HCT116 (cell line): Measurements from ENCODE around the gene TPX2. TPM values are rescaled to one million over a fixed set of nuclear protein-coding genes. Genes with fewer than 3 reads are reported as not detected.

Experiments
- ATAC-seq: fragments of 200-7000 bp; cut with Tn5 transposase; 2 replicates; pipeline ENCODE4 v1.9.1; 2020; ENCODE audit warnings: mild to moderate bottlenecking, moderate library complexity
- BruUV-seq: library from RNA; stranded (reverse); fragments of 400-500 nt; replicated peaks from 2 replicates; lab custom pipeline; 2021; lab: Mats Ljungman, UMichigan
- CTCF ChIA-PET: fragments of 300-600 bp; sonication (Branson Sonifier 250); formaldehyde crosslinking; loops from one replicate; lab custom pipeline; 2021; ENCODE audit warnings: antibody characterized with exemption; lab: Charles Lee
- POLR2A ChIA-PET: fragments of 300-600, 350-600 bp; sonication (Branson Sonifier 250); formaldehyde crosslinking; loops from one replicate; lab custom pipeline; 2021; ENCODE audit warnings: antibody characterized with exemption; lab: Charles Lee
- RAD21 ChIA-PET, 2 experiments: fragments of 300-600 bp; sonication (Branson Sonifier 250); formaldehyde crosslinking; loops; one replicate each; lab custom pipeline; 2023; ENCODE audit warnings: low total read pairs in 2 of 2; ENCODE audit not compliant: uncharacterized antibody in 2 of 2, unreplicated experiment in 2 of 2, low non-redundant PET in 1 of 2; lab: Charles Lee
- DNase-seq: peaks from one replicate; pipeline ENCODE4 v3.0.0-alpha.2; 2010; ENCODE audit warnings: low read depth, low spot score
- H2AFZ ChIP-seq: fragments of 200-600 bp; shearing (Covaris generic), sonication (generic); 2 replicates; pipeline ENCODE4 v1.6.1; 2017; ENCODE audit warnings: low read depth, mixed run types, mixed read lengths, antibody characterized with exemption, low read length; ENCODE audit not compliant: poor library complexity, severe bottlenecking
- H3K27ac ChIP-seq: 2 replicates; pipeline ENCODE4 v1.5.1; 2012; ENCODE audit warnings: low read depth, low read length
- H3K27me3 ChIP-seq: fragments of 200-600 bp; sonication (generic); 2 replicates; pipeline ENCODE4 v1.6.1; 2016; ENCODE audit warnings: mixed run types, low read length, mixed read lengths; ENCODE audit not compliant: insufficient read depth
- H3K36me3 ChIP-seq, 2 experiments: fragments of 200-500 bp in 1 of 2; fragments of 200-600 bp in 1 of 2; sonication (Bioruptor generic) in 1 of 2; sonication (generic) in 1 of 2; 2 replicates each; pipeline versions ENCODE4 v1.5.1 to v1.6.1; 2014 to 2016; ENCODE audit warnings: low read length in 2 of 2, inconsistent platforms in 1 of 2, mixed read lengths in 1 of 2, mixed run types in 1 of 2; ENCODE audit not compliant: insufficient read depth in 2 of 2, control insufficient read depth in 1 of 2
- H3K4me1 ChIP-seq, 2 experiments: fragments of 200-600 bp in 1 of 2; sonication (generic) in 1 of 2; 2 replicates each; pipeline versions ENCODE4 v1.5.1 to v1.6.1; 2012 to 2017; ENCODE audit warnings: low read length in 2 of 2, inconsistent platforms in 1 of 2, mild to moderate bottlenecking in 1 of 2, mixed read lengths in 1 of 2, mixed run types in 1 of 2, moderate library complexity in 1 of 2; ENCODE audit not compliant: insufficient read depth in 2 of 2, control insufficient read depth in 1 of 2
- H3K4me2 ChIP-seq: fragments of 200-600 bp; sonication (generic); 2 replicates; pipeline ENCODE4 v1.6.1; 2017; ENCODE audit warnings: mixed run types, low read length, mixed read lengths
- H3K4me3 ChIP-seq, 2 experiments: fragments of 200-600 bp in 1 of 2; sonication (generic) in 1 of 2; replicated peaks in 1 of 2; 2 replicates each; pipeline ENCODE4 v1.5.1; 2011 to 2016; ENCODE audit warnings: low read length in 2 of 2, control low read depth in 1 of 2, low read depth in 1 of 2, mild to moderate bottlenecking in 1 of 2, mixed read lengths in 1 of 2, mixed run types in 1 of 2
- H3K79me2 ChIP-seq: fragments of 200-600 bp; sonication (generic); 2 replicates; pipeline ENCODE4 v1.6.1; 2017; ENCODE audit warnings: mild to moderate bottlenecking, mixed run types, low read length, moderate library complexity, mixed read lengths; ENCODE audit not compliant: insufficient read depth
- H3K9ac ChIP-seq: fragments of 200-600 bp; sonication (generic); 2 replicates; pipeline ENCODE4 v1.6.1; 2016; ENCODE audit warnings: low read length, mixed read lengths
- H3K9me2 ChIP-seq: fragments of 200-600 bp; sonication (generic), shearing (Covaris generic); 2 replicates; pipeline ENCODE4 v1.6.1; 2017; ENCODE audit warnings: mixed run types, mild to moderate bottlenecking, moderate library complexity; ENCODE audit not compliant: insufficient read depth
- H3K9me3 ChIP-seq, 2 experiments: fragments of 200-500 bp in 1 of 2; fragments of 200-600 bp in 1 of 2; sonication (Bioruptor generic) in 1 of 2; sonication (generic) in 1 of 2; 2 replicates each; pipeline ENCODE4 v1.6.1; 2014 to 2017; ENCODE audit warnings: low read length in 2 of 2, mixed read lengths in 2 of 2, inconsistent platforms in 1 of 2, low read depth in 1 of 2, mild to moderate bottlenecking in 1 of 2, mixed run types in 1 of 2, moderate library complexity in 1 of 2; ENCODE audit not compliant: control insufficient read depth in 1 of 2, insufficient read depth in 1 of 2
- H4K20me1 ChIP-seq: fragments of 200-600 bp; sonication (generic), shearing (Covaris generic); 2 replicates; pipeline ENCODE4 v1.6.1; 2017; ENCODE audit warnings: mixed run types, mild to moderate bottlenecking, moderate library complexity; ENCODE audit not compliant: insufficient read depth
- ATF3 ChIP-seq: IDR thresholded peaks from 2 replicates; pipeline ENCODE4 v1.6.1; 2012
- CEBPB ChIP-seq: IDR thresholded peaks from 2 replicates; pipeline ENCODE4 v1.6.1; 2012; ENCODE audit warnings: low read depth
- CTCF ChIP-seq, 3 experiments: fragments of 200-600 bp in 1 of 3; sonication (generic) in 1 of 3; IDR thresholded peaks in 2 of 3; conservative IDR thresholded peaks in 1 of 3; 2 replicates each; pipeline ENCODE4 v1.5.1; 2012 to 2017; ENCODE audit warnings: low read depth in 2 of 3, low read length in 2 of 3, antibody characterized with exemption in 1 of 3, borderline replicate concordance in 1 of 3, control low read depth in 1 of 3, mild to moderate bottlenecking in 1 of 3, mixed read lengths in 1 of 3, mixed run types in 1 of 3, moderate library complexity in 1 of 3; ENCODE audit not compliant: insufficient read depth in 1 of 3
- EGR1 ChIP-seq: IDR thresholded peaks from 2 replicates; pipeline ENCODE4 v1.6.1; 2012; ENCODE audit warnings: low read depth
- ELF1 ChIP-seq: IDR thresholded peaks from 2 replicates; pipeline ENCODE4 v1.6.1; 2012; ENCODE audit warnings: low read depth, borderline replicate concordance
- EZH2 ChIP-seq: fragments of 200-600 bp; sonication (generic); IDR thresholded peaks from 2 replicates; pipeline ENCODE4 v1.6.1; 2017; ENCODE audit warnings: antibody characterized with exemption, mixed run types
- EZH2phosphoT487 ChIP-seq: fragments of 200-600 bp; IDR thresholded peaks from 2 replicates; pipeline ENCODE4 v1.6.1; 2018; ENCODE audit warnings: antibody characterized with exemption, borderline replicate concordance
- FOSL1 ChIP-seq: IDR thresholded peaks from 2 replicates; pipeline ENCODE4 v1.6.1; 2012; ENCODE audit warnings: low read depth
- JUND ChIP-seq: IDR thresholded peaks from 2 replicates; pipeline ENCODE4 v1.6.1; 2012
- MAX ChIP-seq: IDR thresholded peaks from 2 replicates; pipeline ENCODE4 v1.6.1; 2012
- POLR2A ChIP-seq: IDR thresholded peaks from 2 replicates; pipeline ENCODE4 v1.7.0; 2011; ENCODE audit warnings: borderline replicate concordance; ENCODE audit not compliant: insufficient read depth, insufficient read length; ENCODE audit errors: extremely low read depth
- POLR2AphosphoS5 ChIP-seq: IDR thresholded peaks from 2 replicates; pipeline ENCODE4 v1.6.1; 2011; ENCODE audit warnings: mild to moderate bottlenecking, low read depth, low read length, moderate library complexity
- REST ChIP-seq: IDR thresholded peaks from 2 replicates; pipeline ENCODE4 v1.6.1; 2012; ENCODE audit warnings: low read depth
- SIN3A ChIP-seq: IDR thresholded peaks from 2 replicates; pipeline ENCODE4 v1.6.1; 2012; ENCODE audit warnings: low read depth
- SP1 ChIP-seq: IDR thresholded peaks from 2 replicates; pipeline ENCODE4 v1.6.1; 2012; ENCODE audit warnings: low read depth
- SRF ChIP-seq: IDR thresholded peaks from 2 replicates; pipeline ENCODE4 v1.6.1; 2012; ENCODE audit warnings: low read depth
- TCF7L2 ChIP-seq: IDR thresholded peaks from 2 replicates; pipeline ENCODE4 v1.7.0; 2011; ENCODE audit warnings: borderline replicate concordance, inconsistent platforms; ENCODE audit not compliant: insufficient read depth, insufficient read length; ENCODE audit errors: extremely low read depth
- ZBTB33 ChIP-seq: IDR thresholded peaks from 2 replicates; pipeline ENCODE4 v1.6.1; 2011; ENCODE audit warnings: mild to moderate bottlenecking, low read length, moderate library complexity; ENCODE audit not compliant: insufficient replicate concordance; ENCODE audit errors: extremely low read depth
- ZNF274 ChIP-seq: fragments of 200-500 bp; sonication (Bioruptor generic); IDR thresholded peaks from 2 replicates; pipeline ENCODE4 v1.6.1; 2014; ENCODE audit warnings: mild to moderate bottlenecking, low read depth, low read length, inconsistent platforms
- intact Hi-C: fragments of 100-400 bp; cut with micrococcal nuclease; formaldehyde crosslinking; loops from 2 replicates; pipeline ENCODE4 v1.10.0; 2022
- total RNA-seq: library from RNA; stranded (reverse); gene quantifications from one replicate; pipeline ENCODE4 v1.2.1, GENCODE V29; 2021; ENCODE audit not compliant: unreplicated experiment

The TPX2 gene
- total RNA-seq, 1 experiment from 2014 or later, result 163 TPM

- Histone ChIP-seq H4K20me1 (no peaks in the 10 kb centered on the region), H2AFZ (no peak overlapping the region), H3K36me3 (peaks cover 5 to 62% of the 10 kb centered on the region in 2 experiments), H3K9me2 (no peaks in the 10 kb centered on the region), H3K4me3 (peak overlapping the region in 1 of 2 experiments; percentile 82; a peak in 3 of 4 replicates), H3K4me1 (peaks cover 75 to 85% of the 10 kb centered on the region in 2 experiments), H3K4me2 (peak overlapping the region; percentile 94), H3K79me2 (peaks cover 92% of the 10 kb centered on the region), H3K27me3 (no peaks in the 10 kb centered on the region), H3K9me3 (no peaks in the 10 kb centered on the region), H3K27ac (peak overlapping the region; percentile 98), H3K9ac (peak overlapping the region; percentile 96)
- TF ChIP-seq JUND (no peak), MAX (no peak), CEBPB (no peak), TCF7L2 (no peak), SIN3A (no peak), EZH2phosphoT487 (no peak), ZNF274 (no peak), SP1 (no peak), SRF (no peak), CTCF (IDR thresholded peaks at IDR 0.05 in 2 of 3, conservative IDR thresholded peaks at IDR 0.05 in 1 of 3; ENCODE audit: borderline replicate concordance in 1 of 3, insufficient read depth in 1 of 3, low read depth in 2 of 3, low read length in 2 of 3) (no peak), REST (no peak), ATF3 (no peak), ELF1 (no peak), FOSL1 (no peak), ZBTB33 (no peak), EZH2 (no peak), POLR2AphosphoS5 (no peak; the same call in none of the 2 replicates), EGR1 (no peak), POLR2A (no peak)
- ATAC-seq (no peak), DNase-seq (no peak)
- ChIA-PET POLR2A (interaction anchor here (1.3 to 1.7 kb wide), 4 partner anchors 15 to 57 kb away, joined by 4 to 9 read pairs (median 6); no protein-coding TSS in a partner anchor), RAD21 (interaction anchor here (0.7 to 1.7 kb wide), 3 partner anchors 54 to 58 kb away, joined by 3 to 4 read pairs (median 3); no protein-coding TSS in a partner anchor), CTCF (interaction anchor here (1.4 to 1.7 kb wide), 2 partner anchors 58 to 106 kb away, joined by 4 to 6 read pairs; no protein-coding TSS in a partner anchor)
- intact Hi-C loops, result no loop called here
- no TSS peak for BruUV-seq
Observed at GRCh38 chr20:31718952-31719643, 20.0 kb upstream of the TPX2 start.
